Left ventricle myocardium inferior (tissue), 1 donor: ENCODE data around the gene PVALEF. TPM values are rescaled to one million over a fixed set of nuclear protein-coding genes. Genes with fewer than 3 reads are reported as not detected.

ENCODE experiments used
- DNase-seq: peaks from one replicate; pipeline ENCODE4 v3.0.0-alpha.2; 2020
- H3K27ac ChIP-seq: fragments of 200-600 bp; replicated peaks from 2 replicates; pipeline ENCODE4 v1.8.0; 2021
- H3K27me3 ChIP-seq: fragments of 200-600 bp; 2 replicates; pipeline ENCODE4 v1.8.0; 2021; ENCODE audit warnings: low read depth
- H3K36me3 ChIP-seq: fragments of 200-600 bp; 2 replicates; pipeline ENCODE4 v1.8.0; 2021
- H3K4me1 ChIP-seq: fragments of 200-600 bp; 2 replicates; pipeline ENCODE4 v1.8.0; 2021
- H3K4me3 ChIP-seq: fragments of 200-600 bp; 2 replicates; pipeline ENCODE4 v1.8.0; 2021; ENCODE audit warnings: mild to moderate bottlenecking, moderate library complexity
- H3K9me3 ChIP-seq: fragments of 200-600 bp; replicated peaks from 2 replicates; pipeline ENCODE4 v1.8.0; 2021
- CTCF ChIP-seq: fragments of 200-600 bp; IDR thresholded peaks from 2 replicates; pipeline ENCODE4 v1.8.0; 2021; ENCODE audit warnings: antibody characterized with exemption, mild to moderate bottlenecking, borderline replicate concordance
- intact Hi-C: fragments of 100-400 bp; cut with micrococcal nuclease; formaldehyde crosslinking; loops from one replicate; pipeline ENCODE4 v1.11.0; 2022
- total RNA-seq: library from RNA; stranded (reverse); fragmentation: NEBNext Ultra II Directional; extraction: Animal tissue kit (Norgen Biotek cat#: 25700); gene quantifications from one replicate; pipeline ENCODE4 v1.2.1, GENCODE V29; 2021
- donor health status: DM: no; HTN: yes; CAD: no; lungs with severe emphysema.

Gene PVALEF
- total RNA-seq, 1 donor from 2014 or later = not detected

DNA sequence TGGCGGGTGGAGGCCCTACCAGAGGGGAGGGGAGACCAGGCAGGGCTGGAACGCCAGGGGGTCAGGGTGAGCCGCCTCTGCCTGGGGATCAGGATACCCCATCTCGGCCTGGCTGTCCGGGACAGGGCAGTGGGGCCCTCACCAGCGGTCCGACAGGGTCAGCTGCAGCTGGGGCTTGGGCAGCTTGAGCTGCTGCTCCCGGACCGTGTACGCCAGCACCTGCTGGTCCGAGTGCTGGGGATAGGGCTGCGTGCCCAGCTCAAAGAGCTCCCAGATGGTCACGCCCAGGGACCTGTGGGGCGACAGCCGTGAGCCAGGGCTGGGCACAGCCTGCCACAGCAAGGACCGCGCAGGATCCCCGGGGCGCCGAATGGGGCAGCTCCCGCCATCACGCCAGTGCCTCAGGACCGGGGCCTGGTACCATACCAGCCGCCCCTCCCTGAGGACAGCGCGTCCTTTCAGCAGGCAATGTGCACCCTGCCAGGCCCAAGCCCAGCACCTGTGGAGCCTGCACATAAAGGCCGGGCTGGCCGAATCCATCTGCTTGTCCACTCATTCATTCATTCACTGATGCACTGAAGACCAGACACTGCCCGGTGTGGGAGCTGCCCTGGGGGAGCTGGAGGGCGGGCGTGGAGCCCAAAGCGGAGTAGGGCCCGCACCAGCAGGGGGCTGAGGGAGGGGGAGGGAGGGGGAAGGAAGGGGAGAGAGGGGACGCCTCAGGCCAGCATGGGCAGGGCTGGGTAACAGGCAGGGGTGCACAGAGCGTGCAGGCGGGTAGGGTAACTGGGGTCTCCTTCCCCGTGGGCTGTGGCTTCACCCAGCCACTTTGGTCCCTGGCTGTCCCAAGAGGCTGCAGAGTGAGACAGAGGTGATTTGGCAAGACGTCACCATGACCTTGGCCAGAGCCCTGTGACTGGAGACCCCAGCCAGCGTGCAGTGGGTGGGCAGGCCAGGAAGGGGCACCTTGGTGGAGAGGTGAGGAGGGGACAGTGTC, 42.0 kb upstream of the PVALEF start:
- intact Hi-C loops = no loop called here

GRCh38 chr17:81124377-81124776, 40.9 kb upstream of the PVALEF start:
- no peak overlapping the region for H3K27ac ChIP-seq
- intact Hi-C loops = no loop called here
- no peak for DNase-seq
- peaks cover 25% of the 10 kb centered on the region for H3K4me1 ChIP-seq
- H3K4me3 ChIP-seq = no peak overlapping the region
- TF ChIP-seq CTCF = no peak
- peaks cover 36% of the 10 kb centered on the region for H3K27me3 ChIP-seq
- H3K9me3 ChIP-seq = no peaks in the 10 kb centered on the region
- no peaks in the 10 kb centered on the region for H3K36me3 ChIP-seq

More for the DNA sequence above, 42.0 kb upstream of the PVALEF start:
- Histone ChIP-seq H3K27me3 (peaks cover 42% of the 10 kb centered on the region), H3K27ac (no peak overlapping the region), H3K36me3 (no peaks in the 10 kb centered on the region), H3K4me3 (no peak overlapping the region), H3K9me3 (no peaks in the 10 kb centered on the region), H3K4me1 (peaks cover 33% of the 10 kb centered on the region)
- TF ChIP-seq CTCF = no peak
- no peak for DNase-seq

- H3K9me3 ChIP-seq = no peaks in the 10 kb centered on the region
- no peak overlapping the region for H3K4me3 ChIP-seq
- peak overlapping the region; percentile 38 for H3K27ac ChIP-seq
- H3K4me1 ChIP-seq = peaks cover 18% of the 10 kb centered on the region
- no peaks in the 10 kb centered on the region for H3K36me3 ChIP-seq
- no peak for DNase-seq
- no peak for TF ChIP-seq CTCF
- peaks cover 30% of the 10 kb centered on the region for H3K27me3 ChIP-seq
- intact Hi-C loops = no loop called here
Measured at GRCh38 chr17:81125573-81126081, 39.7 kb upstream of the PVALEF start.

- Histone ChIP-seq H3K9me3 (no peaks in the 10 kb centered on the region), H3K4me1 (peaks cover 18% of the 10 kb centered on the region), H3K36me3 (no peaks in the 10 kb centered on the region), H3K27me3 (peaks cover 24% of the 10 kb centered on the region), H3K4me3 (no peak overlapping the region), H3K27ac (no peak overlapping the region)
- no peak for DNase-seq
- no peak for TF ChIP-seq CTCF
- intact Hi-C loops = no loop called here
Measured at GRCh38 chr17:81126281-81127132, 38.8 kb upstream of the PVALEF start.

GRCh38 chr17:81127133-81127455, 38.2 kb upstream of the PVALEF start:
- Histone ChIP-seq H3K27me3 (peaks cover 18% of the 10 kb centered on the region), H3K4me3 (peak overlapping the region; percentile 32), H3K4me1 (peaks cover 18% of the 10 kb centered on the region), H3K36me3 (no peaks in the 10 kb centered on the region), H3K9me3 (no peaks in the 10 kb centered on the region), H3K27ac (no peak overlapping the region)
- no peak for DNase-seq
- no peak for TF ChIP-seq CTCF
- intact Hi-C loops = no loop called here
